ENCODE results near the gene FAF1.

FAF1 gene

GRCh38 chr1:50703240-50703639, 256.8 kb downstream of the FAF1 start:
- no peak for TF ChIP-seq CTCF (IDR thresholded peaks at IDR 0.05; ENCODE audit: insufficient read depth, low read depth, low read length, missing control alignments)
- DNase-seq (ENCODE audit: low read depth): no peak
- H3K4me3 ChIP-seq (ENCODE audit: low read depth, low read length): no peak overlapping the region

- no peak overlapping the region for H3K4me3 ChIP-seq (ENCODE audit: low read depth, low read length)
- no peak for TF ChIP-seq CTCF (IDR thresholded peaks at IDR 0.05; ENCODE audit: insufficient read depth, low read depth, low read length, missing control alignments)
- no peak for DNase-seq (ENCODE audit: low read depth)
These were observed 257.7 kb downstream of the FAF1 start for GRCh38 chr1:50702395-50702794.

GRCh38 chr1:50701706-50702317, 258.3 kb downstream of the FAF1 start:
- no peak for TF ChIP-seq CTCF (IDR thresholded peaks at IDR 0.05; ENCODE audit: insufficient read depth, low read depth, low read length, missing control alignments)
- H3K4me3 ChIP-seq (ENCODE audit: low read depth, low read length): no peak overlapping the region
- no peak for DNase-seq (ENCODE audit: low read depth)

- no peak for DNase-seq (ENCODE audit: low read depth)
- no peak overlapping the region for H3K4me3 ChIP-seq (ENCODE audit: low read depth, low read length)
- TF ChIP-seq CTCF (IDR thresholded peaks at IDR 0.05; ENCODE audit: insufficient read depth, low read depth, low read length, missing control alignments): no peak
These were observed 259.4 kb downstream of the FAF1 start for GRCh38 chr1:50700621-50701020.

DNA sequence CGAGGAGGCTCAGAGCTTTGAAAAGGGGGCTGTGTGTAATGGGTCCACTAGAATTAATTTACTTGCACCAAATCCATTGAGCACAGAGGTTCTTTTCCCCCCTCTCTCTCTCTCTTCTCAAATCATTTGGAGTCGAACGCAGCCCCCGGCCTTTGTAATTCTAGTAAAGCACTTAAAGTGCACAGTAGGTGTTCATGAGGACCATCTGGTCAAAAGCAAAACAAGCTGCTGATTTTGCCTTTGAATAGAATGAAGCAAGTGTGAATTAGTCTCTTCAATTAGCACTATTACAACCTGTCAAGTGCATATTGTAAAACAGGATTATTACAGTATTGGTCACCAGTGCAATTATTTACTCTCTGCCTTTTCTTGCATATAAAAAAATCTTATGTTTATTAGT, 259.9 kb downstream of the FAF1 start:
- DNase-seq (ENCODE audit: low read depth): no peak
- no peak overlapping the region for H3K4me3 ChIP-seq (ENCODE audit: low read depth, low read length)
- no peak for TF ChIP-seq CTCF (IDR thresholded peaks at IDR 0.05; ENCODE audit: insufficient read depth, low read depth, low read length, missing control alignments)

- DNase-seq (ENCODE audit: low read depth): no peak
- H3K4me3 ChIP-seq (ENCODE audit: low read depth, low read length): no peak overlapping the region
- no peak for TF ChIP-seq CTCF (IDR thresholded peaks at IDR 0.05; ENCODE audit: insufficient read depth, low read depth, low read length, missing control alignments)
These were observed 260.3 kb downstream of the FAF1 start for GRCh38 chr1:50699795-50700194.

Data from GM12865 (cell line).